C4-2B (cell line): Measurements from ENCODE around the gene CLDN9.

Experiments
- CTCF ChIP-seq: fragments of 450-650 bp; conservative IDR thresholded peaks from 2 replicates; pipeline ENCODE4 v1.5.1; 2017; ENCODE audit warnings: mild to moderate bottlenecking
- ZFX ChIP-seq: fragments of 450-650 bp; IDR thresholded peaks from 2 replicates; pipeline ENCODE4 v1.6.1; 2017

- no peak for TF ChIP-seq CTCF
- no peak for TF ChIP-seq ZFX
Measured at GRCh38 chr16:3026003-3026378, 13.3 kb downstream of the CLDN9 start.
